Activated T-cell treated with anti-CD3 and anti-CD28 coated beads, Interleukin-2, amount 50 U/mL, for 1 hour (primary cell): Measurements from ENCODE around the gene ST3GAL5.

Experiments used
- DNase-seq: peaks from one replicate; pipeline ENCODE4 v3.0.0-alpha.2; 2020

The ST3GAL5 gene

GRCh38 chr2:85802354-85803103 lies 86.3 kb downstream of the ST3GAL5 start:
- DNase-seq = no peak

GRCh38 chr2:85801871-85802270 lies 86.9 kb downstream of the ST3GAL5 start:
- no peak for DNase-seq

- no peak for DNase-seq
Measured at GRCh38 chr2:85800586-85800985, 88.2 kb downstream of the ST3GAL5 start.

- peak; percentile 6 for DNase-seq
Measured at GRCh38 chr2:85799215-85799956, 89.4 kb downstream of the ST3GAL5 start.

DNA sequence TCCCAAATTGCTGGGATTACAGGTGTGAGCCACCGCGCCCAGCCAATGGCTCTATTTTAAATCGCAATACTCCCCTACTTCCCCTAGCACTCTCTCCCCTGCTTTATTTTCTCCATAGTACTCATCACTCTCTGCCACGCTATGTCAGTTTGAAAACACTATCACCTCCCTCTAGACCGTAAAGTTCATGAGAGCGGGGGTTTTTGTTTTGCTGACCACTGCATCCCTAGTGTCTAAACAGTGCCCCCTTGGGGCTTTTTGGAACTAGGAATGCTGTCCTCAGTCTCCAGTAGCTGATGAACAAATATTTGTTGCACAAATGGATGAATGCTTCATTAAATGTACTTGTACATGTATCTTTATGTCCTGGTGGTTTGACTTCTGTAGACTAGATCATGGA lies 90.9 kb downstream of the ST3GAL5 start:
- DNase-seq = no peak

- DNase-seq = no peak
Measured at GRCh38 chr2:85797263-85797660, 91.5 kb downstream of the ST3GAL5 start.

DNA sequence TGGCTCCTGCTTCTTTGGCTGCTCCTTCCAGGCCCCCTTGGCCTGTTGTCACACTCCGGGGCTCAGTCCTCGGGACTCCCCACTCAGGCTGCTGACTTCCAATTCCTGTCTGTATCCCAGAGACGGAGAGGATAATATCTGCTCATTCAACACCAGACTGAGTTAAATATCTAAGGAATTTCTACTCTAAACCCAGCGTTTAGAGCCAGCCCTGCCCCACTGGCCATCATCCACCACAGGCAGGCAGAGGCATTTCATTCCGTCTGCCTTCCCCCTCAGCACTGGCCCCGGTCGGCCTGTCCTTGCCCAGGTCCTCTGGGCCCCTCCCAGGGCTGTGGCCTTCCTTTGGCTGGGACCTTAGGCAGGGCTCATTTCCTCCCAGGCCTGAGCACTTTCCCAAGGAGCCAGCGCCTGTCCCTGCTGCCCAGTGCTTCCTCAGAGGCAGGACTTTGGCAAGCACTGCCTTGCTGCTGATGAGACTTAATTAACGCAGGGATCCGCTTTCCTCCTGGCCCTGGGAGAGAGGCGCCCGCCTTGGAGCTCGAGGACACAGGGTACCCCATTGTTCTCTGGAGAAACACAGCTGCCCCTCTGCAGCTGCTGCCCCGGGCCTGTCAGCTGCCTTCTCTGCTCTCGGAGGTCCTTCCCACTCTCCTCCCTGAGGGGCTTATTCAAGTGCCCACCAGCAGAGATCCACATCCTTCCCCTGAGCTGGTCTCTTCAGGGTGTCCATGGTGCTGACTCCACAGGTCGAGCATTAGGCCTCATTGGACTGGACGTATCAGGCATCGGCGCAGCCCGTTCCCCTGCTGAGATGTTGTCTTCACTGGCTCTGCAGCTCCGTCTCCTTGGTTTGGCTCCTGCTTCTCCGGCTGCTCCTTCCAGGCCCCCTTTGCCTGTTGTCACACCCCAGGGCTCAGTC lies 92.2 kb downstream of the ST3GAL5 start:
- peak; percentile 7 for DNase-seq

- DNase-seq = no peak
Measured at GRCh38 chr2:85796046-85796340, 92.8 kb downstream of the ST3GAL5 start.

- no peak for DNase-seq
Measured at GRCh38 chr2:85795331-85796045, 93.3 kb downstream of the ST3GAL5 start.

DNA sequence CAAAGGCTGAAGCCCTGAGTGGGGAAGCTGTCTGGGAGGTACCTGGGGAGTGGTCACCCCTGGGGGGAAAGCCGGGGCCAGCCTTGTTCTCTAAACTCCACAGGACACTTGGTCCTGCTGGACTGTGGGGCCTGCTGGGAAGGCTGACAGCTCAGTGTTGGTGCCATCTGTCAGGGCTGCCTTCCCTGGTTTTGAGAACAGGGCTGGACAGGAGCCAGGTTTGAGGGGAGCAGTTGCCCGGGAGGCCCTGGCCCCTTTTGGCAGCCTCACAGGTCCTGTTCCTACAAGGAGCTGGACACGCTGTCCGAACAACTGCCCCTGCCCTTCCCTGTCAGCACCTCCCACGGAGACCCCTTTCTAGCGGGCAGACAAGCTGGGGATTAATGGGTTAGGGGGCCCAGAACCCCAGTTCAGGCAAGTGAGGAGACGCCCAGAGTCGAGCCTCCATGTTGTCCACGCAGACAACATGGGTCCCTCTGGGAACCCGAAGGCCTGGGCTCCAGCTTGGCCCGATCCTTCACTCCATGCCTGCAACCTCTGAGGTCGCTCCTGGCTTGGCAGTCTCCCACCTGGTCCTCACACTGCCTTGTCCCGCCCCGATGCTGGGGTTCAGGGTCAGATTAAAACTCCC lies 94.2 kb downstream of the ST3GAL5 start:
- no peak for DNase-seq

GRCh38 chr2:85794038-85794441 lies 94.8 kb downstream of the ST3GAL5 start:
- DNase-seq = no peak

- DNase-seq = no peak
Measured at GRCh38 chr2:85793584-85793983, 95.2 kb downstream of the ST3GAL5 start.

- no peak for DNase-seq
Measured at GRCh38 chr2:85792783-85793441, 95.9 kb downstream of the ST3GAL5 start.

GRCh38 chr2:85791704-85792565 lies 96.9 kb downstream of the ST3GAL5 start:
- no peak for DNase-seq

DNA sequence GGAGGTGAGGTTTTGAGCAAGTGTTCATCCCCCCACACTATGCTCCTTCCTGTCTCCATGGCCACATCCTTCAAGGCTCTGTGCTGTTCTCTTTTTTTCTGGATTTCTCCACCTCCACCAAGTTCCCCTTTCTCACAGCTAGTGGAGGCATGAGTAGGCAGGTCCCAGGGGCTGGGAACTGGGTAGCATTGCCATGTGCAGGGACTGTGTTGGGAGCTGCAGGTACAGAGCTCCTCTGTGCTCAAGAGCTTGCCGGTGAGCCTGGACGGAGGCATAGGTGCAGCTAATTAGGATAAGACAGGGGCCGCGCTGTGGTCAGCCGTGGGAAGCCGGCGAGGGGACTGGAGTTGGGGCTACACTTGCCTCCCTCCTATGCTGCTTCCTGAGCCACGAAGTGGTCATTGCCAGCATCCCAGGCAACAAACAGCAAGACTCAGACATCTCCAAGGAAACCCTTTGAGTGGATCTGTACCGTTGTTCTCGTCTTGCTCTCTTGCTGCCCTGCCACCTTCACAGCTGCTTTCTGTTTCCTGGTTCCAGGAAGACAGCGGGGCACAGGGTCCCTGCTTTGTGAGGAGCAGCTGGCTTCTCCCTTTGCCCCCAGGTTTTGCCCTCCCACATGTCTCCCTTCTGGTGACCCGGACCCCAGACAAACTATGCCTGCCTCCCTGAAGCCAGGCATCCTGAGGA lies 98.1 kb downstream of the ST3GAL5 start:
- no peak for DNase-seq

- DNase-seq = no peak
Measured at GRCh38 chr2:85790032-85790431, 98.8 kb downstream of the ST3GAL5 start.

DNA sequence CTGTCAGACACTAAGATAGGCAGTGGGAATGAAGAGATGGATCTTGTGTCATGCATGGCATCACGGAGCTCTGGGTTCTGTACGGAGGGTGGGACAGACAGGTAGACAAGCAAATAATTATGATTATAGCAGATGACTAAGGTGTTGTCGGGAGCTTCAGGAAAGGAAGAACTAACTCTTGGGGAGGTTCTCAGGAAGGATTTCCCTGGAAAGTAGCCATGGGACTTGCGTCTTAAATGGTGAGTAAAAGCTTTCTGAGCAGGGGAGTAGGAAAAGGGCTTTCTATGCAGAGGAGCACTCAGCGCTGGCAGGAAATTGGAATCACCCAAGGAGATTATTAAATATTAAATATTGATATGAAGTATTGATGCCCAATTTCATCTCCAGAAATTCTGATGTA lies 99.5 kb downstream of the ST3GAL5 start:
- no peak for DNase-seq

GRCh38 chr2:85788603-85789002 lies 100.2 kb downstream of the ST3GAL5 start:
- no peak for DNase-seq

GRCh38 chr2:85787981-85788340 lies 100.8 kb downstream of the ST3GAL5 start:
- DNase-seq = no peak

GRCh38 chr2:85787282-85787980 lies 101.4 kb downstream of the ST3GAL5 start:
- no peak for DNase-seq
